HG02623 (cell line): Measurements from ENCODE around the gene MEGF11.

Experiments
- ATAC-seq: cut with Tn5 transposase; IDR thresholded peaks from one replicate; pipeline ENCODE4 v1.9.1; 2021; ENCODE audit warnings: moderate library complexity; ENCODE audit not compliant: unreplicated experiment

The MEGF11 gene

DNA sequence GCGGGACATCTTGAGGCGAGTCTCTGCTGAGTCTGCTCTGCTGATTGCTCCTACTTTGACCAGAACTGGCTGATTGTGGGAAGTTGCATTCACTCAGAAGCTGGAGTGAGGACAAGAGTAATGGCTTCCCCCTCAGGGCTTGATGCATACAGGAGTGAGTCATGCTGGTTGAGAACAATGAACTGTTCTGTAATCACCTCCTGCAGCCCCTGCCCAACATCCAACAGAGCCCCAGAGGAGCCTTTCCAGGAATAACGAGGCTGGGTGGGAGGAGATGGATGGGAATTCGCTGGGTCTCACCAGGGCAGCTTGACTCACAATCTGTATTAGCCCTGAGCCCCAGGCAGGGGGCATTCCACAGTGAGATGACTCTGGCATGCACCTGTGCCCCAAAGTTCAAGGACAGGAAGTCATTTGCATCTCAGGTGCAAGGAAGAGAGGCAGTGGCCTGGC lies 299.2 kb downstream of the MEGF11 start:
- no peak for ATAC-seq

DNA sequence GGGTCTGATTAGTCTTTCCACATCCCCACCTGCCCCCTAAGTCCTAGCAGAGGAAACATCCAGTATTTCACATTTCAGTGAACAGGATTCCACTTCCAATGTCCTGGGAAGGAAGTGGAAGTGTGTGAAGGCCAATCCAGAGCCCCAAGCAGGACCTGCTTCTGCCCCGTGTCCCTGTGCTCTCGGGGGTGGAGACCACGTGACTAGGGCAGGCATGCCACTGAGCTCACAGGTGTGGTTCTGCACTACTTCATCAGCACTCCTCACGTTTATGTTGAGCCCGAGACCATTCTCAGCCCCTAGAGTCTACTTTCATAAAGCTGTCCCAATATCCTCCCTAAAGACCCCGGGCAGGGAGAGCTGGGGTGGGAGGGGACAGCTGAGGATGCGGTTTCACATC lies 299.9 kb downstream of the MEGF11 start:
- ATAC-seq = no peak

DNA sequence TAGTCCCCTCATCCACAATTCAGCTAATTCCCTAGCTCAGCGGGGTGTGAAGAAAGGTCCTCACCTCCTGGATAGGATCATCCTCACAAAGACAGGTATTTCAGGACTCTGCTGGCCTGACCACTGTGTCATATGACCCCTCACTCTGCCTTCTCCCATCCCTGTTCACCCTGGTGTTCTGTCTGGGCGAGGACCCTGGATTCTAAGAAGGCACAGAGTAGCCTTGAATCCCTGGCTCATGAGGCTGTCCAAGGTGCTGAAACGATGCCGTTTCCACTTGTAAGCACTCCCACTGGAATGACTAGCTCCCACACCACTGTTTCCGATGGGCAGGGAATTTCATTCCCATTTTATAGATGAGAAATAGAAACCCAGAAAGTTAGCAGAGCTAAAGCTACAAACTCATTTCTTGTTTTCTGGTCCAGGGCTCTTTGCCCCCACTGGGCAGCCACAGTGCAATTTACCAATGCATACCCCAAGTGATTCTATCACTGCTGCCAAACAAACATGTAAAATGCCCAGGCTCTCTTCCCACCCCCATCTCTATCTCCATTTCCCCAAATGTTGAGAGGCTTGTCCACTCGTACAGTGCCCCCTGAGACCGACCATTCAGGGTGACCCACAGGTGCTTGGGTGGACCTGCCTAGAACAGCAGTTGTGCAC lies 301.0 kb downstream of the MEGF11 start:
- ATAC-seq = no peak

DNA sequence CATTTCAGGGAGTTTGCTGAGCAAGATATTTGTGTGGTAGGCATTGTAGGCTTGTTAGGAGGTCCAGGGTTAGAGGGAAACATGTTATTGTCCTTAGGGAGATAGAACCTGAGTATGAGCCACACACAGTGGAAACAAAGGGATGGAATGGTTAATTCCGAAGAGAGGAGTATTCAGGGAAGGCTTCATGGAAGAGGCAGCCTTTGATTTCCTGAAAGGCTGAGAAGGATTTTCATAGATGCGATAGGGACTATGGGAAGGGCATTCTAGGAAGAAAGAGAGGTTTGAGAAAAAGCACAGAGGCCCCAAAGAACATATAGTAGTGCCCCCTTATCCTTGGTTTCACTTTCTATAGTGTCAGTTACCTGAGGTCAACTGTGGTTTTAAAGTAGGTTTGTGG lies 302.5 kb downstream of the MEGF11 start:
- no peak for ATAC-seq

DNA sequence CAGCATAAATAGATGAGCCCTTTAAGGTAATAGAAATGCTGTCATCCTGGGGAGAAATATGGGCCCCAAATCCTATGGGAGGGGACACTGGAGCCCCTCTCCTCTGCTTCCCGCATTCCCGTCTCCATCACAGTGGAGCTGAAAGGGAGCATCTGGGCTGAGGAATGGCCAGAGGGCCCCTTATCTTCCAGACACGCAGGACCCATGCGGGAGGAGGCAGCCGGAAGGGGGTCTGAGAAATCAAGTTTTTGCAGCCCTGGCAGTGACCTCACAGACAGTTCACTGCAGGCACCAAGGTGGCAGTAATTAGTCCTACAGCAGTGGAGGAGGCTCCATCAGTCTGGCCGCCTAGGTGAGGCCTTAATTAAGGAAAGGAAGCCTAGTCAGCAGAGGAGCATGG lies 304.1 kb downstream of the MEGF11 start:
- ATAC-seq = no peak

DNA sequence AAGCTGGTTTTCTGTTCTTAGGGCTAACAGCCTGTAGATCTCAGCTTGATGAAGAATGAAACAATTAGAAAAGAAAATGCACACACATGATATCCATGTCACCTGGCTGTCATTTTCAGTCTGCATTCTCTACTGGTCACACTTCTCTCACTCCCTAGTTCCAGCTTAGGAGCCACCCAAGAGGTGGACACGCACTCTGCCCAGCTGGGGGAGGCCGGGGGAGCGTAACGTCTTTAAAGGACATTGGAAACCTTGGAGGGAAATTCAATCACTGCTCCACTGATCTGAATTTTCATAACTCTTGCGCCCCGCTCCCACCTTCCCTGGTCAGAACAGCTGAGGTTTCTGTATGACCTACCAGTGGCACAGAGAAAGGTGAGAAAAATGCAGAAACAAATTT lies 304.5 kb downstream of the MEGF11 start:
- no peak for ATAC-seq

DNA sequence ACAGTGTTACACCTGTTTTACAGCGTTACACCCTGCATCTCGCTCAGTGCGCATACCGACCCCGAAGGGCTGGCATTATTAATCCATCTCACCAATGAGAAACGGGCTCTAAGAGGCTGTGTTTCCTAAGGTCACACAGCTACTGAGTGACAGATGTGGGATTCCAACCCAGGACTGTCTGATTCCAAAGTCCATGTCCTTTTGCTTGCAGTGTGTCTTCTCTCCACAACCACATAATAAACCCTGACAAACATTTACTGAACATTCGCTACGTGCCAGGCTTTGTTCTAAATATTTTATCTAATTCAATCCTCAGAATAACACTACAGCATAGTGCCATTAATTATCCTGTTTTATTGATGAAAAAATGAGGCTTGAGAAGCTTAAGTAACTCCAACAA lies 305.2 kb downstream of the MEGF11 start:
- ATAC-seq = no peak

DNA sequence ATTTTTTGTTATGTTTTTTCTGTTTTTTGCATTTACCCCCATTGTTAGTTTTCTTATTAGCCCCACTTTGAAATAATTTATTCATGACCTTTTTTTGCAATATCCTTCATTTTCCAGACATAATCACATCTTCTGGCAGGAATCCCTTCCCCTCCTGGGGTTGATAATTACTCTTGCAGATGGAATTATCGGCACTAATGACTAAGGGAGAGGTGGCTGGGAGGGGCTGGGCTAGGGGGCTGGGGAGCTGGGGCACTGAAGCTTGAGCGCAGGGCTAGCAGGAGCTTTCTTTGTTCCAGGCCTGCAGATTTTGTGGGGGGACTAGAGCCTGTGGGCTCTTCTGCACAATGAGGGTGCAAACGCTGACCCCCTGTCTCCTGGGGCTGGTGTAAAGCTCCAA lies 306.5 kb downstream of the MEGF11 start:
- no peak for ATAC-seq

DNA sequence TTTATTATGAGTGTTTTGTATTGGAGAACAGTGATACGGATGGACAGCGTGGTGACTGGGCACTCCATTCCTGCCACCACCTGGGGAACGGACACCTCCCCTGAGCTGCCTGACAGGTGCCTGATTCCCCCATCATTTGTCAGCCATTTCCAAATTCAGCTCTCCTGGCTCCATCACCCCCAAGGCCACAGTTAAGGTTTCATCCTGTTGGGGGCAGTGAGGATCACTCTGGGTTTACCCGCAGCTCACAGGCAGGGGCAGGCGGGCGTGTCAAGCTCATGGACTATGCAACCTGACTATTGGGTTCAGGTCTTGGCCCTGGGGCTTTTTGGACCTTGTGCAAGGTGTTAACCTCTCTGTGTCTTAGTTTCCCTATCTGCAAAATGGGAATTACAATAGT lies 307.9 kb downstream of the MEGF11 start:
- ATAC-seq = no peak

DNA sequence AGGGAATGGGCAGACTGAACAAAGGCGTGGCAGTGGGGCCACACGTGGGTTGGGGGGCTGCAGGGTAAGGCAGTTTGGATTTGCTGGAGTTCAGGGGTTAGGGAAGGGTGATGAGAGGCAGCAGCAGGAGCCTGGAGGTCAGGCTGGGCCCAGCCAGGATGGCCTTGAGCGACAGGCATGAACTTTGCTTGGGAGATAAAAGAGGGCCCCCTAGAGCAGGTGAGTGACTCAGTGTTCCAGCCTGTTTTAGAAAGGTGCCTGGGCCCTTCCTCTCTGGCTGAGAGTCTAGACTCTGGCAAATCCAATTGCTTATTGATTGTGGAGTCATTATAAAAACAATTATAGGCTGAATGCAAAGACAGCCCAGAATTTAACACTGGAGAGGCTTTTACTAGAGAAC lies 309.1 kb downstream of the MEGF11 start:
- no peak for ATAC-seq

DNA sequence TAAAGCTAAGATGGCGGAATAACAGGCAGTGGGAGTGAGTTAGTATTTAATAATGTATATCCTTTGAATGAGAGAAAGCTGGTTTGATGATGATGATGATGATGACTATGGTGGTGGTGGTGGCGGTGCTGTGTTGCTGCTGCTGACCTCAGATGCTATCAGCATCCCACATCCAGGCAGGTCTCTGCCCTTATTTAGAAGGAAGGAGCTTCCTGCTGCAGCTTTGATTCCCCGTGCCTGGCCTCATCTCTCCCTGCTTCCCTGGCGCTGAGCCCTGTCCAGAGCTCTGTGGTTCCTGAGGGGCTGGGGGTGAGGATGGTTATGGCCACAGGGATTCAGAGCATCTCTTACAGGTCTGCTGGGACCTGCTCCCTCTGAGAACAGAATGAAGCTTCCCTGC lies 311.1 kb downstream of the MEGF11 start:
- no peak for ATAC-seq

DNA sequence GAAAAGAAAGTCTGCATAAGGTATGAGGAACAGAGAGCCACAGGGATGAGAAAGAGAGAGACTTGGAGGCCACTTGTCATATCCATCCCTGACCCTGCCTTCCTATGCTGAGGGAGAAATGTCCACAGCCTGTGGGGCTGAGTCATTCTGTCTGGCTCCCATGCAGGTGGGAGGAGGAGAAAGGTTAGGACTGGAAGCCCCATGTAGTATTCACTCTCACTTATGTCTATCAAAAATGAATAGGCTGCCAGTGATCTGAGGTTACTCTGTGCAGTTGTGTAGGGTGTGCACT lies 313.0 kb downstream of the MEGF11 start:
- no peak for ATAC-seq

DNA sequence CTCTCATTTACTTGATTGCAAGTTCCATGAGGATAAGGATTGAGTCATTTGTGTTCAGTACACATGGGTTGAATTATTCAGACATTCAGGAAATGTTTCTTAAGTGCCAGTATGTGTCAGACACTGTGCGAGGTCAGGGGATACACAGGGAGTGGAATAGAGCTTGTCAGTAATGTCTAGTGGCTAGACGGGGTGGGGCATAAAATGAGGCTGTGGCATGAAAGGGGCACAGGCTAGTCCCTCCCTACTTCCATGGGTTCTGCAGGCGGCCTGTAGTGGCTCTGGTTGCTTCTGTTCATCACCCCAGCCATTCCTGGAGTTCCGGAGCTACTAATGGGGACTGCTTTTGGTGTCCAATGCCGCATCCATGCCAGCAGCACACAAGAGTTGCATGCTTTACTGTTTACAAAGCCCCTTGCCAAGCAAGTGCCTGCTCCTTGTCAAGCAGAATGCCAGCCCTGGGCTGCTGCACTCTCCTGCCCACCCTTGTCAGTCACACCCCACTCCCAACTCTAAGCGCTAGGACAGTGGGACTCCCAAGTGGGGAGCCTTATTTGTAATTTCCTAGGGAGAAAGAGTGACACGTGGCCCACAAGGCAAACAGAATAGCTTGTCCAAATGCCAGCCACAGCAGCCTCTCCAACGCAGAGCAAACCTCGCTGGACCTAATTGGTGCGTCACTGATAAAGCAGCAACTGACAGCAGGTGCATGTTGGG lies 313.5 kb downstream of the MEGF11 start:
- no peak for ATAC-seq

DNA sequence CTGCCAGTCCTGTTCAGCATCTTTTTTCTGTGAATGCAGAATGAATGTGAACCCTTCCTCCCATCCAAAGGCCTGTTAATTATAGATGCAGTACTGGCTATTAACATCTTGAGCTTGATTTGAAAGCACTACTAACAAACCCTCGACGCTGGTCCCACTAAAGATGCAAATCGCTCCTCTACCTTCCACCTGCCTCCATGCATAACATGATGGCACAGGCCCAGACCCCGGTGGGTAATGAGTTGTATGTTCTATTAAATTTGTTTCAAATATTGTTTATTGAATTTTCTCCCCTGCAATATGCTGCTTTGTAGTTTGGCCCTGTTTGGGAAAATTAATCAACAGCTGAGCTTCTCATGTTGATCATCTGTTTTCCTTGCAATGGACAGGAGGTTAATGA lies 314.9 kb downstream of the MEGF11 start:
- ATAC-seq = no peak

DNA sequence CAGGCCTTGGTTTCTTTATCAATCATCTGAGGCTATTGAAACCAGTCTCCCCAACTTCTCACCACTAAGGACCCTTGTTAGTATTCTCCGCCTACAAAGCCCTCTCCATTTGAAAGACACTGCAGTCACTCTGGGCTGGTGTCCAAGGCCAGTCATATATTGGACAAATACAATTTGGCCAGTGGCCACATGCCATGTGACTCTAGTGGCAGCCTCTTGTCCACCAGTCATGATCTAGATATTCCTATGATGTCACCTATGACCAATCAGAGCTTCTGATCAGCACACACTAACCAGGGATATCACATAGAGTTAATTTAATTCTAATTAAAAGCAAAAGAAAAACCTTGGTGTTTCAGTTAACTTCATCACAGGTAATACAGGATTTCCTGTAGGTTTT lies 316.1 kb downstream of the MEGF11 start:
- no peak for ATAC-seq

DNA sequence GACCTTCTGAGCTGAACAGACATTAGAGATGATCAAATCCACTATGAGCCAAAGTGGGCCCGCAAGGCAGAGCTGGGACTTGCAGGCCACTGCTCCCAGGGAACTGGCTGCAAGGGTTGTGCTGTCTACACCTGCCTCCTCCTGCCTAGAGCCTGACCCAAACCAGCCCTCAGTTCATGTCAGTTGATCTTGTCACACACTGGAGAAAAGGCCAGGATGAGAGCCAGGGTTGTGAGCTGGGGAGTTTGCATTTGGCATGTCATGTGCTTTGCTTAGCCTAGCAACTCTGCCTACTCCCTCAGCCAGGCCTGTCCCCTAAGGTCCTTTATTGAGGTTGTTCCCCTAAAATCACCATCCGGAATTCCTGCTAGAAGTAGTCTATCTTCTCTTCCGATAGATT lies 316.5 kb downstream of the MEGF11 start:
- ATAC-seq = no peak

DNA sequence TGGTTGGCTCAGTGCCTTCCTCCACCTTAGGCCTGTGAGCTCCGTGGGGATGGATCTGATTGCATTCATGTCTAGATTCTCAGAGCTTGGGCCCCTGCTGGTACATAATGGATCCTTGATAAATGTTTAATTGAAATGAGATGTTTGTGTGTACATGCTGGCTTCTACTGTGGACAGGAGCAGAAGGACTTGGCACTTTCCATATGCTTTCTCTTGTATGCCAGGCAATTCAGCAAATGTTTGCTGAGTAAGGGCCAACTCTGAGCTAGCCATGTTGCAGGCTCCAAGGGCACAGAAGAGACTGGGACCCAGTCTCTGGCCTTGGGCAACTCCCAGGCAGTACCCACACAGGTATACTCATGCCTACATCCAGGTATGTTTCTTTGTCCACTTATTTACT lies 317.3 kb downstream of the MEGF11 start:
- ATAC-seq = no peak

DNA sequence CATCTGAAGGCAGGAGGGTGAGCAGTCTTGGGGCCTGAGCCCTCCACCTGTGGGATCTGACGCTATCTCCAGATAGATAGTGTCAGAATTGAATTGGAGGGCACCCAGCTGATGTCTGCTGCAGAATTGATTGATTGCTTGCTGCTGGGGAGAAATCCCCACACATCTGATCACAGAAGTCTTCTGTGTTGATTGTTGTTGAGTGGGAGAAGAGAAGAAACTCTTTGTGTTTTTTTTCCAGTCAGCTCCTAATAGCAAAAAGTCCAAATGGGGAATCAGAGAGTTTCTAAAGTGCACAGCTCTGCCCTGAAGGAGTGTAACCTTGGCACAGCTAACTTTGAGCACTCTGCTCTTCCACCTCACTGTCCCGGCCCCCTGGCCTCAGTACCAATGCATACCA lies 318.2 kb downstream of the MEGF11 start:
- ATAC-seq = no peak

DNA sequence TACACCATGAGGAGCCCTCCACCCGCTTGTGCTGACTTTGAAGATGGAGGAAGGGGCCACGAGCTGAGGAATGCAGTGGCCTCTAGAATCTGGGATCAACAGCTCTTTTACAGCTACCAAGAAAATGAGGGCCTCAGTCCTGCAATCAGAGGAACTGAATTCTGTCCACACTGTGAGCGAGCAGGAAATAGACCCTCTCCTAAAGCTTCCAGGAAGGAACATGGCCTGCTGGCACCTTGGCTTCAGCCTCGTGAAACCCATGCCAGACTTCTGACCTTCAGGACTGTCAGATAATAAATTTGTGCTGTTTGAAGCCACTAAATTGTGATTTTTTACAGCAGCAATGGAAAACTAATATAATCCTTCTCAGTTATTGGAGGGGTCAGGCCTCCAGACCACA lies 322.3 kb downstream of the MEGF11 start:
- no peak for ATAC-seq

DNA sequence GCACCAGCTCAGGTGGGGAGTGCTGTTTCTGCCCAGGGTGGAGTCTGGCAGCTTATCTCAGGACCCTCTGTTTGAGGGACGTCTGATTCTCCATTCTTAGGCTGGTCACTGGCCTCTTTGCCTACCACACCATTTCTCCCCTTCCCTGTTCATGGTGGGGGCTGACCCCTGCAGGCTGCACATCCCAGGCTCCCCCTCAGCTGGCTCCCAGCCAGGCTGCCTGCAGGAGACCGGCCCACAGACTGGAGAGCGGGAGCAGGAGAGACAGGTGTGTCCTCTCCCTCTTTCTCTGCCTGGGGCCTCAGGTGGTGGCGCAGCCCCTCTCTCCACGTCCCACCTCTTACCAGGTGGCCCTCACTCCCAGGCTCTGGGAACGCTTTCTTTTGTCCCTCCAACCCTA lies 323.4 kb downstream of the MEGF11 start:
- ATAC-seq = no peak

DNA sequence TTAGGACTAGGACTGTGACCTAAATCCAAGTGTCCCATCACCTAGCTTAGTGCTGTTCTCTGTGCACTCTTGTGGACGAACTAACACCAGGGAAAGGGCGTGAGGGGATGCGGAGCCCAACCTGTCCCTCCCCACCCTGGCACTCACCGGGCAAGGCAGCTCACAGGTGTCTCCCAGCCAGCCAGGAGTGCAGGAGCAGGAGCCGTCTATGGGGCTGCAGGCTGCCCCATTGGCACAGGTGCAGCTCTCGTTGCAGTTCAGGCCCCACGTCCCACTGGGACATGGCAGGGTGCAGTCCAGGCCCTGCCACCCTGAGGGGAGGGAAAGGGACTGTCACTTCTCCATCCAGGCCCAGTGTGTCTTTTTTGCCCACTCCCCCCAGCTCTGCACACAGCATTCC lies 324.0 kb downstream of the MEGF11 start:
- ATAC-seq = no peak

DNA sequence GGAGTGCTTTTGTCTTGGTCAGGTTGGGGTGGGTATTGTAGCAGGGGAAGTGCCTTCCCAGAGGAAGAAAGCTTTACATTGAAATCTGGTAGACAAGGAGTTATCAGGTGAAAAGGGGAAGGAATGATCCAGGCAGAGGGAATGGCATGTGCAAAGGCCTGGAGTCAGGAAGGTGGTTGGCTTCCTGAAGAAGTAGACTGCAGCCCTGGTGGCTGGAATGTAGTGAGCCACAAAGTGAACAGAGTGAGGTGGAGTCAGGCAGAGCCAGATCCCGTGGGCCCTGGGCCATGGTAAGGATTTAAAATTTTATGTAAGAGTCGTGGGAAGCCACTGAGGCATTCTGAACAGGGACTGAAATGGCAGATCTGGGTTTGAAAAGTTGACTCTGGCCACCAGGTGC lies 326.0 kb downstream of the MEGF11 start:
- ATAC-seq = no peak

DNA sequence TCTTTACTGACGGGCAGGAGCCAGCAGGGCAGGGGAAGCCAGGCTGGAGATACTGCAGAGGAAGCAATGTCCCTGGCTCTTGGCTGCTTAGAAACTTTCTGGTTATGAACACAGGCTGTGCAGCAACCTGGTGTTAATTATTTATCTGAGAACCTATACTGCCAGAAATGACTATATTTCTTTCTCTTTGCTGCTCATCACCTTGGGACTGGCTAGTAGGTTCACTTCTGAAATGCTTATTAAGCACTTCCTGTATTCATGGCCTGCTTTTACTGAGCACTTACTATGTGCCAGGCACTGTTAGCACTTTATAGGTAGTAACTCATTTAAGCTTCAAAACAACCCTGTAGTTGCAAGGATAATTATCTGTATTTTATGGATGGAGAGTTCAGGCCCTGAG lies 326.7 kb downstream of the MEGF11 start:
- ATAC-seq = no peak
